ENCODE measurements around the gene CD3E. TPM values are rescaled to one million over a fixed set of nuclear protein-coding genes. Genes with fewer than 3 reads are reported as not detected.

Gene CD3E
- total RNA-seq, 1 donor from 2014 or later: 9.9 TPM

DNA sequence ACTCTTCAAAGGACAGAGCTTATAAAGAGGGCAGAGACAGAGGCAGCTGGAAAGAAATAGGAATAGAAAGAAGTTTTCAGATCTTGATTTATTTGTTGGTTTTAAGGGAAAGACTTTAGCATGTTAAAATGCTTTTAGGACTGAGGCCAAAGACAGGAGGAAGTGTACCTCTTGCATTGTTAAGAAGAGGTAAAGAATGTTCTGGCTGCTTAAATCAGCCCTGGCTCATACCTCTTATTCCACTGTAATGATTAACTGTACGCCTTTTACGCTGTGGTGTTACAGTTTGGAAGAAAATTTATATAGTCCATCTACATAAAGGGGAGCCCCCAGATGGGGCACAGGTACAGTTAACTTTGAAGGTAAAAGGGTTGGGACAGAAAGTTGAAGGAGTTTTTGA, 30.3 kb upstream of the CD3E start:
- H3K36me3 ChIP-seq: no peaks in the 10 kb centered on the region
- ATAC-seq (peak; percentile 81 to 91), DNase-seq (no peak)
- intact Hi-C loops (cut with DNase I): no loop called here
- no peak overlapping the region for H3K4me3 ChIP-seq
- no peaks in the 10 kb centered on the region for H3K27me3 ChIP-seq (ENCODE audit: low read depth)
- H3K9me3 ChIP-seq: no peaks in the 10 kb centered on the region
- TF ChIP-seq, protein P1, sequence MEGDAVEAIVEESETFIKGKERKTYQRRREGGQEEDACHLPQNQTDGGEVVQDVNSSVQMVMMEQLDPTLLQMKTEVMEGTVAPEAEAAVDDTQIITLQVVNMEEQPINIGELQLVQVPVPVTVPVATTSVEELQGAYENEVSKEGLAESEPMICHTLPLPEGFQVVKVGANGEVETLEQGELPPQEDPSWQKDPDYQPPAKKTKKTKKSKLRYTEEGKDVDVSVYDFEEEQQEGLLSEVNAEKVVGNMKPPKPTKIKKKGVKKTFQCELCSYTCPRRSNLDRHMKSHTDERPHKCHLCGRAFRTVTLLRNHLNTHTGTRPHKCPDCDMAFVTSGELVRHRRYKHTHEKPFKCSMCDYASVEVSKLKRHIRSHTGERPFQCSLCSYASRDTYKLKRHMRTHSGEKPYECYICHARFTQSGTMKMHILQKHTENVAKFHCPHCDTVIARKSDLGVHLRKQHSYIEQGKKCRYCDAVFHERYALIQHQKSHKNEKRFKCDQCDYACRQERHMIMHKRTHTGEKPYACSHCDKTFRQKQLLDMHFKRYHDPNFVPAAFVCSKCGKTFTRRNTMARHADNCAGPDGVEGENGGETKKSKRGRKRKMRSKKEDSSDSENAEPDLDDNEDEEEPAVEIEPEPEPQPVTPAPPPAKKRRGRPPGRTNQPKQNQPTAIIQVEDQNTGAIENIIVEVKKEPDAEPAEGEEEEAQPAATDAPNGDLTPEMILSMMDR (IDR thresholded peaks at IDR 0.05): no peak
- H3K4me1 ChIP-seq: peaks cover 19% of the 10 kb centered on the region
- no peak overlapping the region for H3K27ac ChIP-seq

- no peaks in the 10 kb centered on the region for H3K36me3 ChIP-seq
- peak overlapping the region; percentile 61 for H3K27ac ChIP-seq
- no peak overlapping the region for H3K4me3 ChIP-seq
- TF ChIP-seq, protein P1 (IDR thresholded peaks at IDR 0.05): no peak
- peaks cover 19% of the 10 kb centered on the region for H3K4me1 ChIP-seq
- no peaks in the 10 kb centered on the region for H3K27me3 ChIP-seq (ENCODE audit: low read depth)
- H3K9me3 ChIP-seq: no peaks in the 10 kb centered on the region
- peak; percentile 43 to 74 for ATAC-seq
- intact Hi-C loops (cut with DNase I): no loop called here
- no peak for DNase-seq
Measured at GRCh38 chr11:118275176-118275575, 29.4 kb upstream of the CD3E start.

- Histone ChIP-seq H3K9me3 (no peaks in the 10 kb centered on the region), H3K36me3 (no peaks in the 10 kb centered on the region), H3K27ac (no peak overlapping the region), H3K27me3 (ENCODE audit: low read depth) (no peaks in the 10 kb centered on the region), H3K4me3 (no peak overlapping the region), H3K4me1 (peaks cover 19% of the 10 kb centered on the region)
- TF ChIP-seq, protein P1 (IDR thresholded peaks at IDR 0.05): no peak
- no peak for DNase-seq
- intact Hi-C loops (cut with DNase I): no loop called here
- ATAC-seq: no peak
Measured at GRCh38 chr11:118276422-118276821, 28.1 kb upstream of the CD3E start.

- TF ChIP-seq, protein P1 (IDR thresholded peaks at IDR 0.05): no peak
- ATAC-seq (peak; percentile 15 to 34), DNase-seq (no peak)
- Histone ChIP-seq H3K4me3 (no peak overlapping the region), H3K27ac (no peak overlapping the region), H3K27me3 (ENCODE audit: low read depth) (no peaks in the 10 kb centered on the region), H3K36me3 (no peaks in the 10 kb centered on the region), H3K4me1 (peaks cover 19% of the 10 kb centered on the region), H3K9me3 (no peaks in the 10 kb centered on the region)
- intact Hi-C loops (cut with DNase I): no loop called here
Measured at GRCh38 chr11:118277312-118277711, 27.2 kb upstream of the CD3E start.

DNA sequence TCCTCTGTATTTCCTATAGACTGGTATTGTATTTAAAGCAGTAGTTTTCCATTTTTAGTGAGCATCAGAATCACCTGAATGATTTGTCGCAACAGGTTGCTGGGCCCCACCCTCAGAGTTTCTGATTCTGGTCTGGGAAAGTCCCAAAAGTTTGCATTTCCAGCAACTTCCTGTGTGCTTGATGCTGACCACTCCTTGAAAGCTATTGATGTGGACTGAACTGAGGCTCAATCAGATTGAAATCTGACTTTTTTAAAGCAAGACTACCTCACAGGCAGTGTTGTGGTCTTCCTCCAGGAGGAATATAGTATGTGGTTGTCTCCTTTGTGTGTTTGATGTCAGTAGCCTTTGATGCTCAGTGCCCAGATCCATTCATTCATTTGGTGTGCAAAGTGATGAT, 23.2 kb upstream of the CD3E start:
- no peaks in the 10 kb centered on the region for H3K36me3 ChIP-seq
- DNase-seq (no peak), ATAC-seq (no peak)
- no peaks in the 10 kb centered on the region for H3K27me3 ChIP-seq (ENCODE audit: low read depth)
- intact Hi-C loops (cut with DNase I): no loop called here
- TF ChIP-seq, protein P1 (IDR thresholded peaks at IDR 0.05): no peak
- H3K27ac ChIP-seq: no peak overlapping the region
- H3K4me1 ChIP-seq: no peaks in the 10 kb centered on the region
- H3K4me3 ChIP-seq: no peak overlapping the region
- H3K9me3 ChIP-seq: no peaks in the 10 kb centered on the region

DNA sequence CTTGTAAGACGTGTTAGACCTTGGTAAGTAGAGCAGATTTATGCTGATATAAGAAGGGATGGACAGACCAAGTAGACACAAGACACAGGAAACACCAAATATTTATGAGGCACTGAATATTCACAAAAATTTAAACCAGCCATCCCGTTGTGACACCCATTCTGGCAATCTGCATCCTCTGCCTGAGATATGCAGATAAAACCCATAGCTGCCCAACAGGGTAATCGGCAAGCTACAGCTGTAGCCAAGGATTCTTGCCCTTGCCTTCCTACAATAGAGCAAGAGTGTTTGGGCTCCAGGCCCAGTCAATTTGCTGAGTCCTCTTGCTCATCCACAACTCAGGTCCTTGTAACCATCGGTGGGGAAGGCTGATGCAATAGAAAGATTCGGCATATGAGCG, 21.9 kb upstream of the CD3E start:
- intact Hi-C loops (cut with DNase I): no loop called here
- H3K27ac ChIP-seq: no peak overlapping the region
- H3K36me3 ChIP-seq: no peaks in the 10 kb centered on the region

More for the DNA sequence above, 21.9 kb upstream of the CD3E start:
- TF ChIP-seq, protein P1 (IDR thresholded peaks at IDR 0.05): no peak
- Histone ChIP-seq H3K27me3 (ENCODE audit: low read depth) (no peaks in the 10 kb centered on the region), H3K4me1 (no peaks in the 10 kb centered on the region), H3K9me3 (no peaks in the 10 kb centered on the region), H3K4me3 (no peak overlapping the region)
- ATAC-seq (no peak), DNase-seq (no peak)
